ENCODE results near the gene ZNF853. TPM values are rescaled to one million over a fixed set of nuclear protein-coding genes. Genes with fewer than 3 reads are reported as not detected.

The ZNF853 gene
- total RNA-seq, 1 experiment from 2014 or later, result 12.3 TPM

DNA sequence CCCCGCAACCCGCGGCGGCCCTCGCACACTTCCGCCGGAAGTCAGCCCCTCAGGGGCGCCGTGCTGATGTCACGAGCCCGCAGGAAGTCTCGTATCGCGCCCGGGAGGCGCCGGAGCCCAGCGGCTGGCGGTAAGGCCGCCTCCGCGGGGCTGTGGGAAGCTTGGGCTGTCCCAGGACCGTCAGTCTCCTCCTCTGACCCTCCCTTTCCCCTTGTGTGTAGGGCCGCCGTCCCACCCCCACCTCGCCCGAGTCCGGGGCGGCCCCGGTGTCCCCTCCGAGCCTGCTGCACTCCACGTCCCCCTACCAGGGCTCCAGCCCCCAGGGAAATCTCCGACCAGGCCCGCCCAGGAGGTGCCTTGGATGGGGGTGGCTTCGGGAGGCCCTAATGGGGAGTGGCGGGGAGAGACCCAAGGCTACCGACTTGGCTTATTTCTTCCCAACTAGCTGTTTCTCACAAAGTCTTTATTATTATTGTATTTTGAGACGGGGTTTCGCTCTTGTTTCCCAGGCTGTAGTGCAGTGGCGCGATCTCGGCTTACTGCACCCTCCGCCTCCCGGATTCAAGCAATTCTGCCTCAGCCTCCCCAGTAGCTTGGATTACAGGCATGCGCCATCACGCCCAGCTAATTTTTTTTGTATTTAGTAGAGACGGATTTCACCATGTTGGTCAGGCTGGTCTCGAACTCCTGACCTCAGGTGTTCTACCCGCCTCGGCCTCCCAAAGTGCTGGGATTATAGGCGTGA lies 37.9 kb upstream of the ZNF853 start, which contains the start of gene ZDHHC4:
ZDHHC4 (plus strand) TSS at position 86 of the 745 bp plus-strand sequence. CDS start 3,108 bp downstream, outside the sequence.
- Histone ChIP-seq H3K36me3 (ENCODE audit: control insufficient read depth, insufficient read depth, low read length) (no peaks in the 10 kb centered on the region; the same call in 1 of the 2 replicates), H3K27me3 (replicated peaks; ENCODE audit: control insufficient read depth, insufficient read depth, low read length) (no peaks in the 10 kb centered on the region), H3K9me3 (no peaks in the 10 kb centered on the region), H3K4me1 (peaks cover 12% of the 10 kb centered on the region), H3K4me3 (ENCODE audit: low read depth, low read length) (peak within 1 kb of the TSS; percentile 58)
- Mint-ChIP-seq H3K4me1 (ENCODE audit: low read depth, unreplicated experiment) (peaks cover 14% of the 10 kb centered on the region), H3K27ac (ENCODE audit: unreplicated experiment) (peak within 1 kb of the TSS; percentile 96), H3K36me3 (ENCODE audit: insufficient read depth, unreplicated experiment) (peaks cover 42% of the 10 kb centered on the region), H3K27me3 (ENCODE audit: insufficient read depth, unreplicated experiment) (no peaks in the 10 kb centered on the region), H3K9me3 (ENCODE audit: unreplicated experiment) (no peaks in the 10 kb centered on the region), H3K4me3 (ENCODE audit: unreplicated experiment) (peak within 1 kb of the TSS; percentile 92)
- no peak for TF ChIP-seq CTCF (IDR thresholded peaks at IDR 0.05; ENCODE audit: insufficient read depth in 1 of 2, low read depth in 1 of 2, low read length in 1 of 2, severe bottlenecking in 1 of 2, unreplicated experiment in 1 of 2)
- ChIA-PET CTCF (interaction anchor here (0.8 kb wide), 1 partner anchor 12 kb away, joined by 3 read pairs; the partner anchor contains the start of gene INTS15), POLR2A (interaction anchor here (0.7 to 0.9 kb wide), 2 partner anchors 12 to 1685 kb away, joined by 3 read pairs; partner anchors contain the start of gene INTS15)
- DNase-seq, result peak; percentile 89 to 91
- intact Hi-C loops (cut with micrococcal nuclease; ENCODE audit: unreplicated experiment), result loop anchor here (5.0 kb wide), 1 partner anchor 60 kb away; no protein-coding TSS in a partner anchor
- no TSS peak for BruUV-seq (replicated peaks)

GRCh38 chr7:6578114-6579084 lies 37.0 kb upstream of the ZNF853 start:
- Mint-ChIP-seq H3K36me3 (ENCODE audit: insufficient read depth, unreplicated experiment) (peaks cover 42% of the 10 kb centered on the region), H3K4me3 (ENCODE audit: unreplicated experiment) (peak overlapping the region; percentile 92), H3K27me3 (ENCODE audit: insufficient read depth, unreplicated experiment) (no peaks in the 10 kb centered on the region), H3K4me1 (ENCODE audit: low read depth, unreplicated experiment) (peaks cover 10% of the 10 kb centered on the region), H3K9me3 (ENCODE audit: unreplicated experiment) (no peaks in the 10 kb centered on the region), H3K27ac (ENCODE audit: unreplicated experiment) (peak overlapping the region; percentile 96)
- intact Hi-C loops (cut with micrococcal nuclease; ENCODE audit: unreplicated experiment), result loop anchor here (5.0 kb wide), 1 partner anchor 61 kb away; no protein-coding TSS in a partner anchor
- no peaks in the 10 kb centered on the region; the same call in 1 of the 2 replicates for H3K36me3 ChIP-seq (ENCODE audit: control insufficient read depth, insufficient read depth, low read length)
- ChIA-PET POLR2A (interaction anchor here (0.9 to 1.0 kb wide), 2 partner anchors 12 to 19 kb away, joined by 3 read pairs; partner anchors contain the start of gene INTS15), CTCF (interaction anchor here (0.6 to 1.0 kb wide), 3 partner anchors 11 to 98 kb away, joined by 3 to 6 read pairs (median 3); partner anchors contain the start of gene INTS15)
- peak overlapping the region; percentile 56 for H3K4me3 ChIP-seq (ENCODE audit: low read depth, low read length)
- no peak for TF ChIP-seq CTCF (IDR thresholded peaks at IDR 0.05; ENCODE audit: insufficient read depth in 1 of 2, low read depth in 1 of 2, low read length in 1 of 2, severe bottlenecking in 1 of 2, unreplicated experiment in 1 of 2)
- H3K27me3 ChIP-seq (replicated peaks; ENCODE audit: control insufficient read depth, insufficient read depth, low read length), result no peaks in the 10 kb centered on the region
- peak; percentile 69 to 73 for DNase-seq
- TSS peak; percentile 42 for BruUV-seq (replicated peaks)
- no peaks in the 10 kb centered on the region for H3K9me3 ChIP-seq
- H3K4me1 ChIP-seq, result peaks cover 12% of the 10 kb centered on the region

Data from Caco-2 (cell line).